Stimulated activated CD4-positive, alpha-beta T cell treated with anti-CD3 and anti-CD28 coated beads, TNF-alpha, amount 100 ng/mL, for 4 hours (primary cell): ENCODE data around the gene PTPRE.

Source experiments
- DNase-seq, 3 experiments: peaks; one replicate each; pipeline ENCODE4 v3.0.0-alpha.2; 2020; ENCODE audit warnings: low read depth in 3 of 3

The PTPRE gene

GRCh38 chr10:127925471-127926207 is 18.7 kb downstream of the PTPRE start:
- no peak for DNase-seq

- DNase-seq, result no peak
These were observed 19.6 kb downstream of the PTPRE start for GRCh38 chr10:127926455-127926854.

- DNase-seq, result no peak
These were observed 21.3 kb downstream of the PTPRE start for GRCh38 chr10:127928021-127928806.

GRCh38 chr10:127932521-127933270 is 25.8 kb downstream of the PTPRE start:
- no peak for DNase-seq

- DNase-seq, result no peak
These were observed 26.4 kb downstream of the PTPRE start for GRCh38 chr10:127933271-127933670.

- no peak for DNase-seq
These were observed 27.5 kb downstream of the PTPRE start for GRCh38 chr10:127934383-127934782.

GRCh38 chr10:127935071-127935561 is 28.2 kb downstream of the PTPRE start:
- no peak for DNase-seq

GRCh38 chr10:127937069-127937468 is 30.2 kb downstream of the PTPRE start:
- no peak for DNase-seq

- DNase-seq, result no peak
These were observed 31.1 kb downstream of the PTPRE start for GRCh38 chr10:127937915-127938463.

- DNase-seq, result no peak
These were observed 33.0 kb downstream of the PTPRE start for GRCh38 chr10:127939786-127940330.

GRCh38 chr10:127940866-127941640 is 34.1 kb downstream of the PTPRE start:
- DNase-seq, result no peak

GRCh38 chr10:127942811-127943210 is 35.9 kb downstream of the PTPRE start:
- no peak for DNase-seq

GRCh38 chr10:127943336-127943910 is 36.5 kb downstream of the PTPRE start:
- DNase-seq, result no peak

- no peak for DNase-seq
These were observed 37.4 kb downstream of the PTPRE start for GRCh38 chr10:127944256-127944655.

- peak in 1 of 3 experiments; percentile 3 for DNase-seq
These were observed 38.4 kb downstream of the PTPRE start for GRCh38 chr10:127945341-127945758.

GRCh38 chr10:127945948-127946711 is 39.2 kb downstream of the PTPRE start:
- no peak for DNase-seq

GRCh38 chr10:127947211-127947610 is 40.3 kb downstream of the PTPRE start:
- no peak for DNase-seq

GRCh38 chr10:127948791-127949190 is 41.9 kb downstream of the PTPRE start:
- no peak for DNase-seq

- no peak for DNase-seq
These were observed 42.9 kb downstream of the PTPRE start for GRCh38 chr10:127949831-127950230.
